K562 (cell line): ENCODE data around the gene IQCN. TPM values are rescaled to one million over a fixed set of nuclear protein-coding genes. Genes with fewer than 3 reads are reported as not detected.

Experiments used
- ARID3A ChIP-seq: IDR thresholded peaks from 2 replicates; pipeline ENCODE4 v1.6.1; 2012; ENCODE audit warnings: low read depth, low read length, improper control_type of control experiment, borderline replicate concordance
- BMI1 ChIP-seq: fragments of 150-350 bp; IDR thresholded peaks from 2 replicates; pipeline ENCODE4 v1.6.1; 2014; ENCODE audit warnings: low read length
- CLOCK ChIP-seq: fragments of 250-450 bp; sonication (Bioruptor Pico); IDR thresholded peaks from 2 replicates; pipeline ENCODE4 v1.4.0; 2020; ENCODE audit warnings: mild to moderate bottlenecking, moderate library complexity, borderline replicate concordance
- KLF13 ChIP-seq: fragments of 450-650 bp; IDR thresholded peaks from 2 replicates; pipeline ENCODE4 v1.6.1; 2016; ENCODE audit warnings: missing genetic modification characterization, low read depth, mild to moderate bottlenecking, missing compliant biosample characterization, moderate library complexity, borderline replicate concordance
- MCM5 ChIP-seq: fragments of 450-650 bp; IDR thresholded peaks from 2 replicates; pipeline ENCODE4 v1.6.1; 2016; ENCODE audit warnings: low read depth
- MTA2 ChIP-seq: fragments of 450-650 bp; IDR thresholded peaks from 2 replicates; pipeline ENCODE4 v1.6.1; 2016; ENCODE audit warnings: low read depth
- PHF20 ChIP-seq: fragments of 450-650 bp; IDR thresholded peaks from 2 replicates; pipeline ENCODE4 v1.6.1; 2018; ENCODE audit not compliant: partially characterized antibody
- PURB ChIP-seq: sonication (generic); formaldehyde crosslinking; IDR thresholded peaks from 2 replicates; pipeline ENCODE4 v1.9.0; 2021; ENCODE audit warnings: low read depth, mild to moderate bottlenecking, missing genetic modification reagents
- TOE1 ChIP-seq, 2 experiments: fragments of 450-650 bp in 1 of 2; sonication (generic) in 1 of 2; formaldehyde crosslinking in 1 of 2; IDR thresholded peaks; 2 replicates each; pipeline versions ENCODE4 v1.7.1 to v1.8.0; 2016 to 2022; ENCODE audit warnings: borderline replicate concordance in 2 of 2, mild to moderate bottlenecking in 2 of 2, antibody characterized with exemption in 1 of 2, inconsistent platforms in 1 of 2, low read depth in 1 of 2, missing genetic modification reagents in 1 of 2, moderate library complexity in 1 of 2
- USF1 ChIP-seq: sonication (generic); formaldehyde crosslinking; IDR thresholded peaks from 2 replicates; pipeline ENCODE4 v1.9.0; 2022; ENCODE audit warnings: mild to moderate bottlenecking, missing genetic modification reagents
- ZNF584 ChIP-seq: fragments of 200-800 bp; sonication (Bioruptor generic); IDR thresholded peaks from 2 replicates; pipeline ENCODE4 v1.6.1; 2016; ENCODE audit warnings: low read depth, mild to moderate bottlenecking, missing genetic modification characterization, missing compliant biosample characterization
- ZNF77 ChIP-seq: fragments of 250-450 bp; sonication (Bioruptor Pico); IDR thresholded peaks from 2 replicates; pipeline ENCODE4 v1.5.0; 2020
- polyA plus RNA-seq, 8 experiments: library from polyadenylated mRNA; depleted of rRNA in 4 of 8; stranded (reverse) in 5 of 8; unstranded in 3 of 8; fragments of >200 nt; fragmentation: Nextera tagmentation in 2 of 8; fragmentation: Illumina TruSeq in 1 of 8; extraction: Ambion mirVana in 2 of 8; extraction: Trizol in 1 of 8; gene quantifications; 2 replicates each; pipeline versions ENCODE4 v1.2.1 to v1.2.3, GENCODE V29; 2011 to 2014; ENCODE audit warnings: inconsistent platforms in 1 of 8, missing spikeins in 1 of 8
- total RNA-seq, 7 experiments: library from RNA; depleted of rRNA in 6 of 7; stranded (reverse); fragments of >200 nt in 6 of 7; fragmentation: Illumina TruSeq in 2 of 7; extraction: Trizol in 2 of 7; gene quantifications; 2 replicates each; pipeline versions ENCODE4 v1.2.1 to v1.2.3, GENCODE V29; 2011 to 2021; ENCODE audit warnings: low replicate concordance in 1 of 7
- TF ChIP-seq, protein P1 (sequence below): fragments of 250-450 bp; sonication (Bioruptor Pico); IDR thresholded peaks from 2 replicates; pipeline ENCODE4 v1.4.0; 2020; ENCODE audit warnings: mild to moderate bottlenecking
- TF ChIP-seq, protein P2 (sequence below): sonication (generic); formaldehyde crosslinking; IDR thresholded peaks from 2 replicates; pipeline ENCODE4 v1.8.1; 2023; ENCODE audit warnings: missing genetic modification reagents, mild to moderate bottlenecking, borderline replicate concordance
- TF ChIP-seq, protein P3 (sequence below): fragments of 250-450 bp; sonication (Bioruptor Pico); IDR thresholded peaks from 2 replicates; pipeline ENCODE4 v1.8.0; 2021; ENCODE audit warnings: moderate library complexity, mild to moderate bottlenecking, inconsistent platforms

IQCN gene
- total and polyA plus RNA-seq, 9 of the 15 experiments (the other 6 are each of a cell fraction or from before 2014, with no cell fraction given), result 0.01 to 0.07 (median 0.04) TPM; not detected in 3

DNA sequence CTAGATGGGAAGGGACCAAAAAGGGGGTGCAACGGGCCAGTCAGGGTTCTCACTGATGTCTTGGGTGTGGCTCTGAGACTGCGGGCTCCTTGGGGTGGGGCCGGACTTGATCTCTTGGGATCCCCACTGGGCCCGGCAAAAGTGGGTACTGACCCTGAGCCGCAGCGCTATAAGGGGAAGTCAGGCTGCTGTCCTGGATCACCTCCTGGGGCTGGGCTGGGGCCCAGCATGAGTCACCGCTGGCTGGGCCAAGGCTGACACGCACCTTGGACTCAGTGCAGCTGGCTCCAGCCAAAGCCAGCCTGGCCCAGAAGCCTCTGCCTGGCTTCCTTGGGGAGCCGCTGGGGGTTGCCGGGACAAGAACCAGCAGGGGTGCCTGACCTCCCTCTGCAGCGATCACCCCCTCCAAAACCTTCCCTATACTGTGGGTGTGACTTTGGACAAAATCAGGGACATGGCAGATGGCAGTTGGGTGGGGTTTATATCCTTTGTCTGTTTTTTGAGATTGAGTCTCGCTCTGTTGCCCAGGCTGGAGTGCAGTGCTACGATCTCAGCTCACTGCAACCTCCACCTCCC is 617 bp upstream of the IQCN start (continued):
- TF ChIP-seq, protein P1, sequence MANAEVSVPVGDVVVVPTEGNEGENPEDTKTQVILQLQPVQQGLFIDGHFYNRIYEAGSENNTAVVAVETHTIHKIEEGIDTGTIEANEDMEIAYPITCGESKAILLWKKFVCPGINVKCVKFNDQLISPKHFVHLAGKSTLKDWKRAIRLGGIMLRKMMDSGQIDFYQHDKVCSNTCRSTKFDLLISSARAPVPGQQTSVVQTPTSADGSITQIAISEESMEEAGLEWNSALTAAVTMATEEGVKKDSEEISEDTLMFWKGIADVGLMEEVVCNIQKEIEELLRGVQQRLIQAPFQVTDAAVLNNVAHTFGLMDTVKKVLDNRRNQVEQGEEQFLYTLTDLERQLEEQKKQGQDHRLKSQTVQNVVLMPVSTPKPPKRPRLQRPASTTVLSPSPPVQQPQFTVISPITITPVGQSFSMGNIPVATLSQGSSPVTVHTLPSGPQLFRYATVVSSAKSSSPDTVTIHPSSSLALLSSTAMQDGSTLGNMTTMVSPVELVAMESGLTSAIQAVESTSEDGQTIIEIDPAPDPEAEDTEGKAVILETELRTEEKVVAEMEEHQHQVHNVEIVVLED (CRISPR knock-in tag), result no peak
- TF ChIP-seq MTA2, result no peak
- no peak for TF ChIP-seq MCM5
- no peak for TF ChIP-seq KLF13 (tag)
- TF ChIP-seq PURB, result no peak
- TF ChIP-seq CLOCK (CRISPR knock-in tag), result no peak
- TF ChIP-seq USF1, result no peak
- no peak for TF ChIP-seq BMI1
- no peak for TF ChIP-seq ZNF584 (CRISPR knock-in tag)
- TF ChIP-seq TOE1 (IDR thresholded peaks at IDR 0.05; ENCODE audit: borderline replicate concordance), result 0 out of 2 replicates have a peak, but pooled peaks have one; percentile 22
- no peak for TF ChIP-seq TOE1 (CRISPR knock-in tag; IDR thresholded peaks at IDR 0.05; ENCODE audit: borderline replicate concordance, low read depth)
- no peak for TF ChIP-seq ZNF77 (CRISPR knock-in tag)
- TF ChIP-seq, protein P2, sequence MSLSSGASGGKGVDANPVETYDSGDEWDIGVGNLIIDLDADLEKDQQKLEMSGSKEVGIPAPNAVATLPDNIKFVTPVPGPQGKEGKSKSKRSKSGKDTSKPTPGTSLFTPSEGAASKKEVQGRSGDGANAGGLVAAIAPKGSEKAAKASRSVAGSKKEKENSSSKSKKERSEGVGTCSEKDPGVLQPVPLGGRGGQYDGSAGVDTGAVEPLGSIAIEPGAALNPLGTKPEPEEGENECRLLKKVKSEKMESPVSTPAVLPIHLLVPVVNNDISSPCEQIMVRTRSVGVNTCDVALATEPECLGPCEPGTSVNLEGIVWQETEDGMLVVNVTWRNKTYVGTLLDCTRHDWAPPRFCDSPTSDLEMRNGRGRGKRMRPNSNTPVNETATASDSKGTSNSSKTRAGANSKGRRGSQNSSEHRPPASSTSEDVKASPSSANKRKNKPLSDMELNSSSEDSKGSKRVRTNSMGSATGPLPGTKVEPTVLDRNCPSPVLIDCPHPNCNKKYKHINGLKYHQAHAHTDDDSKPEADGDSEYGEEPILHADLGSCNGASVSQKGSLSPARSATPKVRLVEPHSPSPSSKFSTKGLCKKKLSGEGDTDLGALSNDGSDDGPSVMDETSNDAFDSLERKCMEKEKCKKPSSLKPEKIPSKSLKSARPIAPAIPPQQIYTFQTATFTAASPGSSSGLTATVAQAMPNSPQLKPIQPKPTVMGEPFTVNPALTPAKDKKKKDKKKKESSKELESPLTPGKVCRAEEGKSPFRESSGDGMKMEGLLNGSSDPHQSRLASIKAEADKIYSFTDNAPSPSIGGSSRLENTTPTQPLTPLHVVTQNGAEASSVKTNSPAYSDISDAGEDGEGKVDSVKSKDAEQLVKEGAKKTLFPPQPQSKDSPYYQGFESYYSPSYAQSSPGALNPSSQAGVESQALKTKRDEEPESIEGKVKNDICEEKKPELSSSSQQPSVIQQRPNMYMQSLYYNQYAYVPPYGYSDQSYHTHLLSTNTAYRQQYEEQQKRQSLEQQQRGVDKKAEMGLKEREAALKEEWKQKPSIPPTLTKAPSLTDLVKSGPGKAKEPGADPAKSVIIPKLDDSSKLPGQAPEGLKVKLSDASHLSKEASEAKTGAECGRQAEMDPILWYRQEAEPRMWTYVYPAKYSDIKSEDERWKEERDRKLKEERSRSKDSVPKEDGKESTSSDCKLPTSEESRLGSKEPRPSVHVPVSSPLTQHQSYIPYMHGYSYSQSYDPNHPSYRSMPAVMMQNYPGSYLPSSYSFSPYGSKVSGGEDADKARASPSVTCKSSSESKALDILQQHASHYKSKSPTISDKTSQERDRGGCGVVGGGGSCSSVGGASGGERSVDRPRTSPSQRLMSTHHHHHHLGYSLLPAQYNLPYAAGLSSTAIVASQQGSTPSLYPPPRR (CRISPR knock-in tag), result 0 out of 2 replicates have a peak, but pooled peaks have one; percentile 69
- TF ChIP-seq ARID3A, result no peak
- TF ChIP-seq, protein P3, sequence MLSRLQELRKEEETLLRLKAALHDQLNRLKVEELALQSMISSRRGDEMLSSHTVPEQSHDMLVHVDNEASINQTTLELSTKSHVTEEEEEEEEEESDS (CRISPR knock-in tag), result no peak
- TF ChIP-seq PHF20, result no peak
